ENCODE measurements around the gene NSL1. TPM values are rescaled to one million over a fixed set of nuclear protein-coding genes. Genes with fewer than 3 reads are reported as not detected.
"Not testable (repeated sequence)": the region's sequence is repeated elsewhere in the genome, so short reads cannot be mapped to it uniquely, and the experiment has no call there.

NSL1 gene
- total RNA-seq, 1 donor = 28.2 TPM

DNA sequence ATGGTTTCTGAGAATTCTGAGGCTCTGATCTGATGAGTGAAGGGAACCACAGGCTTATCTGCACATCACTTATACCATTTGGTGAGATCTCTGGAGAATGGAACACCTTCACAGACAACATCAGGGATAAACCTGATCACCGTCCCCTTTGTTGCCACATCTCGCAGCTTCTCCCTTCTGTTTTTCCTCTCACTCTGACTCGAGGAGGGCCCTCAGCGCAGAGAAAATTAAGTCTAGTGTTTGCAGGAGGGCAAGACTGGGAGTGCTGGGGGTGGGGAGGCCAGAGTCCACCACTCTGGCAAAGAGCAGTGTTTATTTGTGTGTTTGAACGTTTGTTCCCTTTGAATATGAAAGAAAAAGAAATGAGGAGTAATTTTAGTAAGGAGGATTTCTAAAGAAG, 63.0 kb downstream of the NSL1 start:
- H2AFZ ChIP-seq (ENCODE audit: low read length) = no peak overlapping the region
- no peak overlapping the region for H3K4me3 ChIP-seq (ENCODE audit: insufficient read depth, low read length)
- H3K27ac ChIP-seq (ENCODE audit: low read depth, low read length) = peak overlapping the region; percentile 89
- TF ChIP-seq CTCF (IDR thresholded peaks at IDR 0.05; ENCODE audit: extremely low read depth, low read depth, low read length) = no peak
- H3K4me2 ChIP-seq (ENCODE audit: insufficient read depth, low read length) = no peak overlapping the region
- peaks cover 13% of the 10 kb centered on the region for H3K4me1 ChIP-seq (ENCODE audit: insufficient read depth, low read length)
- H3K9me3 ChIP-seq (ENCODE audit: low read depth, low read length) = no peaks in the 10 kb centered on the region
- no peaks in the 10 kb centered on the region for H3K27me3 ChIP-seq (ENCODE audit: insufficient read depth, low read length)
- H3K36me3 ChIP-seq (ENCODE audit: insufficient read depth, low read length) = no peaks in the 10 kb centered on the region
- H4K20me1 ChIP-seq (ENCODE audit: insufficient read depth, low read length) = no peaks in the 10 kb centered on the region
- no peak for DNase-seq (ENCODE audit: insufficient read length, low spot score, missing footprints)
- H3K79me2 ChIP-seq (ENCODE audit: insufficient read depth, low read length) = no peaks in the 10 kb centered on the region

DNA sequence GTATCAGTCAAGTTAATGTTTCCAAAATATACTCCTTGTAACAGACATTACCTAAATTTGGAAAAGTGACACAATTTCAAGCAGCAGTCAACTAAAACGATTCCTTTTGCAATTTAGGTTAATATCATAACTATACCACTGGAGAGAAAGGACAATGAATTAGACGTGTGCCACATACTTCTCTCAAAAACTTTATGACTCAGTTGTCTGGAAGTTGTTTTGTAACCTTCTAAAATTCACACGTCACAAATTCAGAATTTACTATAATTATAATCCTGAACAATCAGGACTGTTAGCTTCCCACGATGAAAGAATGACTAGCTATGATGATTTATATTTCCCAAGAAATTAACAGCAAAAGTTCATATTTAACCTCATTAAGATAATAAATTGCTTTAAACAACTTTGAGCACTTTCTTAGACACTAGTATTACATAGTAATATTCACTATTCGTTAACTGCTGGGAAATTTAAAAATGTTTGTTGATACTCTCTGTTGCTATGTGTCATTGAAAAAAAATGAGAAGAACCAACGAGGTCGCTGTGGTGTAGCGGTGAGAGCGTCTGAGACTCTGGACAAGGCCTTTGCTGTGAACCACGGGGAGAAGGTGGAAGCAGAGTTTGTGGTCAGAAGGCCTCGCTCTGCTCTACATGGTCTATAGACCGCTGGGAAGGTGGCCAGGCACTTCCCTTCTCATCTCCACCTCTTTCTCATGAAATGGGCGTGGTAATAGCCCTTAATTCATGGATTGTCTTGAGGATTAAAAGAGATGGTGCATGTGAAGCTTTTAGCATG, 64.0 kb downstream of the NSL1 start:
- Histone ChIP-seq H3K27ac (ENCODE audit: low read depth, low read length) (peak overlapping the region; percentile 89), H3K4me2 (ENCODE audit: insufficient read depth, low read length) (peak overlapping the region; percentile 20)
- peak; percentile 81 for DNase-seq (ENCODE audit: insufficient read length, low spot score, missing footprints)

DNA sequence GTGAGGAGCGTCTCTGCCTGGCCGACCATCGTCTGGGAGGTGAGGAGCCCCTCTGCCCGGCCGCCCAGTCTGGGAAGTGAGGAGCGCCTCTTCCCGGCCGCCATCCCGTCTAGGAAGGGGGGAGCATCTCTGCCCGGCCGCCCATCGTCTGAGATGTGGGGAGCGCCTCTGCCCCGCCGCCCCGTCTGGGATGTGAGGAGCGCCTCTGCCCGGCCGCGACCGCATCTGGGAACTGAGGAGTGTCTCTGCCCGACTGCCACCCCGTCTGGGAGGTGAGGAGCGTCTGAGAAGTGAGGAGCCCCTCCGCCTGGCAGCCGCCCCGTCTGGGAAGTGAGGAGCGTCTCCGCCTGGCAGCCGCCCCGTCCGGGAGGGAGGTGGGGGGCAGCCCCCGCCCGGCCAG, 66.9 kb downstream of the NSL1 start:
- H3K9me3 ChIP-seq (ENCODE audit: low read depth, low read length); H4K20me1 ChIP-seq (ENCODE audit: insufficient read depth, low read length); H3K27ac ChIP-seq (ENCODE audit: low read depth, low read length); H3K27me3 ChIP-seq (ENCODE audit: insufficient read depth, low read length); DNase-seq (ENCODE audit: insufficient read length, low spot score, missing footprints); H2AFZ ChIP-seq (ENCODE audit: low read length); H3K79me2 ChIP-seq (ENCODE audit: insufficient read depth, low read length); H3K4me3 ChIP-seq (ENCODE audit: insufficient read depth, low read length); H3K36me3 ChIP-seq (ENCODE audit: insufficient read depth, low read length); H3K4me2 ChIP-seq (ENCODE audit: insufficient read depth, low read length): not testable (repeated sequence)
- H3K4me1 ChIP-seq (ENCODE audit: insufficient read depth, low read length) = peaks cover 28% of the 10 kb centered on the region

More for the DNA sequence above, 64.0 kb downstream of the NSL1 start:
- H3K79me2 ChIP-seq (ENCODE audit: insufficient read depth, low read length) = no peaks in the 10 kb centered on the region
- no peak for TF ChIP-seq CTCF (IDR thresholded peaks at IDR 0.05; ENCODE audit: extremely low read depth, low read depth, low read length)
- H3K4me1 ChIP-seq (ENCODE audit: insufficient read depth, low read length) = peaks cover 13% of the 10 kb centered on the region
- peak overlapping the region; percentile 13 for H2AFZ ChIP-seq (ENCODE audit: low read length)
- no peaks in the 10 kb centered on the region for H3K27me3 ChIP-seq (ENCODE audit: insufficient read depth, low read length)
- H3K9me3 ChIP-seq (ENCODE audit: low read depth, low read length) = no peaks in the 10 kb centered on the region
- no peaks in the 10 kb centered on the region for H3K36me3 ChIP-seq (ENCODE audit: insufficient read depth, low read length)
- H4K20me1 ChIP-seq (ENCODE audit: insufficient read depth, low read length) = no peaks in the 10 kb centered on the region
- no peak overlapping the region for H3K4me3 ChIP-seq (ENCODE audit: insufficient read depth, low read length)

DNA sequence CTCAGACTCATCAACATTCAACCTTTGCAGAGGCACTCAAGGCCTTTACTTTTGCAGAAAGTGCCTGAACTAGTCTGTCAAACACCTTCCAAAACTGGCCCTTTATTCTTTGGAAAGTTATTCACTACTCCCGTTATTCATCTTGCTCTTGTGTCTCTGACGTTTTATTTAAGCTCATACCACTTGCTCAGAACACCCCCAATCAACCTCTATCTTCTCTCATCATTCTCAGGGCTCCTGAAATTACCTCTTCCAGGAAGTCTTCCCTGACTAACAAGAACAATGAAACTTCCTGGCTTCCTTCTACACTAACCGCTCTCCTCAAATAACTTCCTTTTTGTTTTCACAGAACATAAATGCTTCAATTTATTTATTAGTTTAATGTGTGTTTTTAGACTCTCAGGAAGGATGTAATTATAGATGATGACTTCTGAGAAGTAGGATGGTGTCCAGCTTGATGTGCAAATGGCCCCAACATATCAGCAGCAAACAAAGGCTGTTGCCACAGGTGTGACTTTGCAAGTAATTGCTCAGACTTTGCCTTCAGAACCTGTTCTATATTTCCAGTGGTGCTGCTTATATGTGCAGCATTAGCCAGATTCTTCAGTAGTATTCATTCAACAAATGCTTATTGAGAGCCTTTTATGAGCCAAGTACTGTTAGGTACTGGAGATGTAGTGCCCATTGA, 69.2 kb downstream of the NSL1 start:
- Histone ChIP-seq H3K4me2 (ENCODE audit: insufficient read depth, low read length) (no peak overlapping the region), H3K4me3 (ENCODE audit: insufficient read depth, low read length) (no peak overlapping the region), H2AFZ (ENCODE audit: low read length) (no peak overlapping the region), H3K4me1 (ENCODE audit: insufficient read depth, low read length) (peaks cover 21% of the 10 kb centered on the region), H3K27ac (ENCODE audit: low read depth, low read length) (no peak overlapping the region), H4K20me1 (ENCODE audit: insufficient read depth, low read length) (no peaks in the 10 kb centered on the region), H3K9me3 (ENCODE audit: low read depth, low read length) (no peaks in the 10 kb centered on the region), H3K36me3 (ENCODE audit: insufficient read depth, low read length) (no peaks in the 10 kb centered on the region), H3K79me2 (ENCODE audit: insufficient read depth, low read length) (no peaks in the 10 kb centered on the region), H3K27me3 (ENCODE audit: insufficient read depth, low read length) (no peaks in the 10 kb centered on the region)
- DNase-seq (ENCODE audit: insufficient read length, low spot score, missing footprints) = no peak
- no peak for TF ChIP-seq CTCF (IDR thresholded peaks at IDR 0.05; ENCODE audit: extremely low read depth, low read depth, low read length)

Measured in osteoblast (primary cell).